PC-3 (cell line): Measurements from ENCODE around the gene WEE2. TPM values are rescaled to one million over a fixed set of nuclear protein-coding genes. Genes with fewer than 3 reads are reported as not detected.

Source experiments
- ATAC-seq: fragments of 200-7000 bp; cut with Tn5 transposase; 2 replicates; pipeline ENCODE4 v1.9.1; 2020; ENCODE audit warnings: mild to moderate bottlenecking, moderate library complexity
- BruUV-seq: library from RNA; stranded (reverse); fragments of 400-500 nt; replicated peaks from 2 replicates; lab custom pipeline; 2021; lab: Mats Ljungman, UMichigan
- CTCF ChIA-PET: fragments of 300-600 bp; sonication (Branson Sonifier 250); formaldehyde crosslinking; loops from one replicate; lab custom pipeline; 2022; ENCODE audit warnings: antibody characterized with exemption; lab: Charles Lee
- POLR2A ChIA-PET: fragments of 300-600 bp; sonication (Branson Sonifier 250); formaldehyde crosslinking; loops from one replicate; lab custom pipeline; 2022; ENCODE audit warnings: antibody characterized with exemption; ENCODE audit not compliant: unreplicated experiment; lab: Charles Lee
- DNase-seq: peaks from one replicate; pipeline ENCODE4 v3.0.0-alpha.2; 2015
- H2AFZ ChIP-seq: fragments of 300-600 bp; sonication (generic); 2 replicates; pipeline ENCODE4 v1.6.0; 2016; ENCODE audit warnings: antibody characterized with exemption, low read length
- H3F3A ChIP-seq: fragments of 300-600 bp; sonication (generic); one replicate; pipeline ENCODE4 v1.6.0; 2017; ENCODE audit warnings: antibody characterized with exemption, low read length, control low read depth, mild to moderate bottlenecking; ENCODE audit not compliant: unreplicated experiment
- H3K27ac ChIP-seq: fragments of 300-600 bp; sonication (generic); 2 replicates; pipeline ENCODE4 v1.5.1; 2016; ENCODE audit warnings: mild to moderate bottlenecking, low read length
- H3K27me3 ChIP-seq: fragments of 300-600 bp; sonication (generic); 2 replicates; pipeline ENCODE4 v1.6.1; 2016; ENCODE audit warnings: low read length, mixed read lengths
- H3K36me3 ChIP-seq: fragments of 300-600 bp; sonication (generic); 2 replicates; pipeline ENCODE4 v1.6.1; 2016; ENCODE audit warnings: low read depth, mixed run types, low read length, mixed read lengths
- H3K4me1 ChIP-seq: fragments of 300-600 bp; sonication (generic); 2 replicates; pipeline ENCODE4 v1.5.1; 2016; ENCODE audit warnings: low read length; ENCODE audit not compliant: insufficient read depth
- H3K4me2 ChIP-seq: fragments of 300-600 bp; sonication (generic); 2 replicates; pipeline ENCODE4 v1.6.0; 2016; ENCODE audit warnings: low read length
- H3K4me3 ChIP-seq: fragments of 300-600 bp; sonication (generic); 2 replicates; pipeline ENCODE4 v1.5.1; 2016; ENCODE audit warnings: mild to moderate bottlenecking, low read length, mixed read lengths
- H3K79me2 ChIP-seq: fragments of 300-600 bp; sonication (generic); 2 replicates; pipeline ENCODE4 v1.6.1; 2017; ENCODE audit warnings: low read length, mixed read lengths
- H3K9ac ChIP-seq: fragments of 300-600 bp; sonication (generic); 2 replicates; pipeline ENCODE4 v1.6.0; 2016; ENCODE audit warnings: mild to moderate bottlenecking, low read length
- H3K9me2 ChIP-seq: fragments of 300-600 bp; sonication (generic); replicated peaks from 2 replicates; pipeline ENCODE4 v1.6.1; 2016; ENCODE audit warnings: mixed run types, low read length, mixed read lengths
- H3K9me3 ChIP-seq: fragments of 300-600 bp; sonication (generic); 2 replicates; pipeline ENCODE4 v1.6.1; 2016; ENCODE audit warnings: low read length, mixed read lengths
- H4K20me1 ChIP-seq: fragments of 300-600 bp; sonication (generic); 2 replicates; pipeline ENCODE4 v1.6.1; 2016; ENCODE audit warnings: low read length, mixed read lengths
- EZH2 ChIP-seq: fragments of 300-600 bp; sonication (generic); IDR thresholded peaks from one replicate; pipeline ENCODE4 v1.6.1; 2017; ENCODE audit warnings: antibody characterized with exemption, mild to moderate bottlenecking, low read length; ENCODE audit not compliant: unreplicated experiment
- EZH2phosphoT487 ChIP-seq: fragments of 300-600 bp; sonication (generic); IDR thresholded peaks from 2 replicates; pipeline ENCODE4 v1.6.1; 2018; ENCODE audit warnings: mild to moderate bottlenecking, antibody characterized with exemption, low read length, borderline replicate concordance
- intact Hi-C: fragments of 100-400 bp; cut with micrococcal nuclease; formaldehyde crosslinking; loops from 2 replicates; pipeline ENCODE4 v1.9.0; 2023
- total RNA-seq: library from RNA; depleted of rRNA; stranded (reverse); fragments of >200 nt; gene quantifications from 2 replicates; pipeline ENCODE4 v1.2.3, GENCODE V29; 2014
- TF ChIP-seq, protein P1 (sequence below): fragments of 300-600 bp; sonication (generic); conservative IDR thresholded peaks from 2 replicates; pipeline ENCODE4 v1.5.1; 2017; ENCODE audit warnings: antibody characterized with exemption, low read depth, mild to moderate bottlenecking, low read length

WEE2 gene
- total RNA-seq, 1 experiment from 2014 or later = not detected

GRCh38 chr7:141706239-141707064, 1.7 kb upstream of the WEE2 start:
- TF ChIP-seq, protein P1, sequence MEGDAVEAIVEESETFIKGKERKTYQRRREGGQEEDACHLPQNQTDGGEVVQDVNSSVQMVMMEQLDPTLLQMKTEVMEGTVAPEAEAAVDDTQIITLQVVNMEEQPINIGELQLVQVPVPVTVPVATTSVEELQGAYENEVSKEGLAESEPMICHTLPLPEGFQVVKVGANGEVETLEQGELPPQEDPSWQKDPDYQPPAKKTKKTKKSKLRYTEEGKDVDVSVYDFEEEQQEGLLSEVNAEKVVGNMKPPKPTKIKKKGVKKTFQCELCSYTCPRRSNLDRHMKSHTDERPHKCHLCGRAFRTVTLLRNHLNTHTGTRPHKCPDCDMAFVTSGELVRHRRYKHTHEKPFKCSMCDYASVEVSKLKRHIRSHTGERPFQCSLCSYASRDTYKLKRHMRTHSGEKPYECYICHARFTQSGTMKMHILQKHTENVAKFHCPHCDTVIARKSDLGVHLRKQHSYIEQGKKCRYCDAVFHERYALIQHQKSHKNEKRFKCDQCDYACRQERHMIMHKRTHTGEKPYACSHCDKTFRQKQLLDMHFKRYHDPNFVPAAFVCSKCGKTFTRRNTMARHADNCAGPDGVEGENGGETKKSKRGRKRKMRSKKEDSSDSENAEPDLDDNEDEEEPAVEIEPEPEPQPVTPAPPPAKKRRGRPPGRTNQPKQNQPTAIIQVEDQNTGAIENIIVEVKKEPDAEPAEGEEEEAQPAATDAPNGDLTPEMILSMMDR = no peak
- no peak for TF ChIP-seq EZH2
- no peak for TF ChIP-seq EZH2phosphoT487

GRCh38 chr7:141709318-141709717, 1.2 kb downstream of the WEE2 start:
- Histone ChIP-seq H3K27ac (no peak overlapping the region), H3K79me2 (no peaks in the 10 kb centered on the region), H3K4me3 (no peak overlapping the region), H3K9ac (no peak overlapping the region), H3K9me3 (no peaks in the 10 kb centered on the region), H2AFZ (no peak overlapping the region), H3K27me3 (no peaks in the 10 kb centered on the region), H3K9me2 (no peaks in the 10 kb centered on the region), H3K4me2 (no peak overlapping the region), H3K4me1 (peaks cover 12% of the 10 kb centered on the region), H4K20me1 (no peaks in the 10 kb centered on the region), H3K36me3 (no peaks in the 10 kb centered on the region), H3F3A (no peaks in the 10 kb centered on the region)
- no peak for TF ChIP-seq EZH2
- ChIA-PET POLR2A (no interaction called here), CTCF (interaction anchor here (0.7 kb wide), 1 partner anchor 28 kb away, joined by 3 read pairs; no protein-coding TSS in a partner anchor)
- intact Hi-C loops = no loop called here
- ATAC-seq (no peak), DNase-seq (no peak)
- BruUV-seq = no TSS peak

More at GRCh38 chr7:141706239-141707064, 1.7 kb upstream of the WEE2 start:
- Histone ChIP-seq H3K4me1 (peaks cover 32% of the 10 kb centered on the region), H3K9me2 (no peaks in the 10 kb centered on the region), H2AFZ (no peak overlapping the region), H3K4me3 (no peak overlapping the region), H3K27ac (no peak overlapping the region), H4K20me1 (no peaks in the 10 kb centered on the region), H3K9me3 (no peaks in the 10 kb centered on the region), H3K36me3 (no peaks in the 10 kb centered on the region), H3F3A (no peaks in the 10 kb centered on the region), H3K9ac (no peak overlapping the region), H3K27me3 (no peaks in the 10 kb centered on the region), H3K4me2 (no peak overlapping the region), H3K79me2 (no peaks in the 10 kb centered on the region)
- no TSS peak for BruUV-seq
- intact Hi-C loops = no loop called here
- DNase-seq (no peak), ATAC-seq (no peak)
- POLR2A ChIA-PET = no interaction called here
- CTCF ChIA-PET = no interaction called here

DNA sequence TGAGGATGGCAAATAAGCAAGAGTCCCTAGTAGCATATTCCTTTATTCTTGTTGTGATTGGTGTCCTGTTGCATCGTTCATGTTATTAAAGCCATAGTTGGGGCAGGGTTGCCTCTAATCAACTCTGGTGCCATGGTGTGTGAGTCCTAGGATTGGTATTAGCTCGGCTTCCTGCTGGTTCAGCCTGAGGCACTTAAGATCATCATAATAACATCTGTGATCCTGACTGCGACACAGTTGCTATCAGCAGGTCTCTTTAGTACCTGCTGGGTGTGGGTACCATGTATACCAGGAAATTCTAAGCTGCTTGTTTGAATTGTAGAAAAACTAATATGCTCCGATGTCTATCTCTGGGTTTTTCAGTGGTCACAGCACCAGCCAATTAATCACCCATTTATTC, 1.6 kb downstream of the WEE2 start:
- POLR2A ChIA-PET = no interaction called here
- Histone ChIP-seq H3F3A (no peaks in the 10 kb centered on the region), H3K79me2 (no peaks in the 10 kb centered on the region), H3K27ac (no peak overlapping the region), H2AFZ (no peak overlapping the region), H3K4me1 (peaks cover 8% of the 10 kb centered on the region), H3K9me2 (no peaks in the 10 kb centered on the region), H3K36me3 (no peaks in the 10 kb centered on the region), H3K9me3 (no peaks in the 10 kb centered on the region), H3K9ac (no peak overlapping the region), H3K4me3 (no peak overlapping the region), H3K4me2 (no peak overlapping the region), H3K27me3 (no peaks in the 10 kb centered on the region), H4K20me1 (no peaks in the 10 kb centered on the region)
- TF ChIP-seq EZH2 = no peak
- TF ChIP-seq, protein P1 = no peak
- no peak for TF ChIP-seq EZH2phosphoT487
- intact Hi-C loops = loop anchor here (1.0 kb wide), 1 partner anchor 55 kb away; no protein-coding TSS in a partner anchor
- ATAC-seq = no peak
- DNase-seq = no peak
- CTCF ChIA-PET = interaction anchor here (0.7 to 1.1 kb wide), 3 partner anchors 13 to 55 kb away, joined by 3 to 7 read pairs (median 4); no protein-coding TSS in a partner anchor
- no TSS peak for BruUV-seq
